ENCODE measurements around the gene PPM1F.
A peak's percentile ranks its signal among the peaks of the same experiment; 100 is the strongest.

The PPM1F gene

GRCh38 chr22:21952586-21953571, at the start of gene PPM1F:
TSS of gene PPM1F (minus strand) at chr22:21952848. CDS start at chr22:21946048, 6,800 bp downstream.
- DNase-seq: no peak

- no peak for DNase-seq
Observed at GRCh38 chr22:22001664-22002525, 49.2 kb upstream of the PPM1F start.

- DNase-seq: no peak
Observed at GRCh38 chr22:21998595-21999247, 46.1 kb upstream of the PPM1F start.

GRCh38 chr22:21996175-21996720, 43.6 kb upstream of the PPM1F start:
- DNase-seq: no peak

GRCh38 chr22:21995660-21996059, 43.0 kb upstream of the PPM1F start:
- no peak for DNase-seq

- DNase-seq: no peak
Observed at GRCh38 chr22:21994881-21995444, 42.3 kb upstream of the PPM1F start.

GRCh38 chr22:21992593-21993237, 40.1 kb upstream of the PPM1F start:
- DNase-seq: no peak

GRCh38 chr22:21991774-21992173, 39.1 kb upstream of the PPM1F start:
- DNase-seq: no peak

- no peak for DNase-seq
Observed at GRCh38 chr22:21991304-21991596, 38.6 kb upstream of the PPM1F start.

GRCh38 chr22:21990445-21991303, 38.0 kb upstream of the PPM1F start:
- no peak for DNase-seq

GRCh38 chr22:21989049-21989448, 36.4 kb upstream of the PPM1F start:
- DNase-seq: no peak

- no peak for DNase-seq
Observed at GRCh38 chr22:21985214-21985613, 32.6 kb upstream of the PPM1F start.

- DNase-seq: no peak
Observed at GRCh38 chr22:21984793-21985192, 32.1 kb upstream of the PPM1F start.

- peak; percentile 28 for DNase-seq
Observed at GRCh38 chr22:21982338-21982965, 29.8 kb upstream of the PPM1F start, which contains the start of gene TOP3B. TSS of gene TOP3B (minus strand) at chr22:21982787. CDS start at chr22:21975709, 7,078 bp downstream.

- DNase-seq: no peak
Observed at GRCh38 chr22:21981874-21982273, 29.2 kb upstream of the PPM1F start.

- no peak for DNase-seq
Observed at GRCh38 chr22:21980547-21980946, 27.9 kb upstream of the PPM1F start.

- no peak for DNase-seq
Observed at GRCh38 chr22:21978564-21979386, 26.1 kb upstream of the PPM1F start.

GRCh38 chr22:21977814-21978213, 25.2 kb upstream of the PPM1F start:
- no peak for DNase-seq

GRCh38 chr22:21975854-21976345, 23.3 kb upstream of the PPM1F start:
- DNase-seq: no peak
